ENCODE measurements around the gene RNF208.
"Not testable (repeated sequence)": the region's sequence is repeated elsewhere in the genome, so short reads cannot be mapped to it uniquely, and the experiment has no call there.

Gene RNF208

DNA sequence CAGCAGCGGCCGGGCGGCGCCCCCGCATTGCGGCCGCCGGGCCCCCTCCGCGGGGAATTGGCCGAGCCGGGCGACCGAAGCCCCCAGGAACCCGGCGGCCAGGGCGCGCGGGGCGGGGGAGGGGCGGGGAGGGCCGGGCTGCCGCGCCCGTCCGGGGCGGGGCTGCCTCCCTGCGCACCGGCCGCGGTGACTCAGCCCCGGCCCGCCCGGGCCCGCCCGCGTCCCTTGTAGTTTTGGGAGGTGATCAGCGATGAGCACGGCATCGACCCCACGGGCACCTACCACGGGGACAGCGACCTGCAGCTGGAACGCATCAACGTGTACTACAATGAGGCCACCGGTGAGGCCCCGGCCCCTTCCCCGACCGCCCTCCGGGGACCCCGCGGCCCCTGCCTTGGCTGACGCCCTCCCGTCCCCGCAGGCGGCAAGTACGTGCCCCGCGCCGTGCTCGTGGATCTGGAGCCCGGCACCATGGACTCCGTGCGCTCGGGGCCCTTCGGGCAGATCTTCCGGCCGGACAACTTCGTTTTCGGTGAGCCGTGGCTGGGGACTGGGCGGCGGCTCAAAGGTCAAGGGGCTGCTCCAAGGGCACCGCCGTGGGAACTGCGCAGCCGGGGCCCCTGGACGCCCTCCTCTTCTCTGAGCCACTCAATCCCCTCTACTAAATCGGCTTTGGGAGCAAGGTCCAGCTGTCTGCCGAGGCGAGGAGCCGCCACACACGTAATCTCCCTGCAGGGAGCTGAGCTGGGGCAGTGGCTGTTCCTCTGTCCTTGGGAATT is 19.6 kb upstream of the RNF208 start:
- Histone ChIP-seq H3K27me3 (ENCODE audit: insufficient read depth, low read length) (0 out of 2 replicates have a peak, but pooled peaks cover 6% of the 10 kb centered on the region), H2AFZ (ENCODE audit: low read length) (no peak overlapping the region), H3K27ac (ENCODE audit: low read depth, low read length, poor library complexity, severe bottlenecking) (no peak overlapping the region), H3K9me2 (ENCODE audit: low read depth, low read length) (no peaks in the 10 kb centered on the region), H3K9ac (ENCODE audit: low read length) (peak overlapping the region; percentile 99), H3K9me3 (ENCODE audit: low read length) (no peaks in the 10 kb centered on the region), H4K20me1 (ENCODE audit: insufficient read depth, low read length) (no peaks in the 10 kb centered on the region), H3K36me3 (ENCODE audit: insufficient read depth, low read length) (peaks cover 28% of the 10 kb centered on the region), H3F3A (ENCODE audit: insufficient read depth, low read length) (no peaks in the 10 kb centered on the region), H3K79me2 (ENCODE audit: insufficient read depth, low read length) (peaks cover 6% of the 10 kb centered on the region; the same call in 1 of the 2 replicates), H3K4me2 (ENCODE audit: low read length) (peak overlapping the region; percentile 100), H3K4me1 (ENCODE audit: insufficient read depth, low read length, severe bottlenecking) (peaks cover 36% of the 10 kb centered on the region), H3K4me3 (ENCODE audit: low read depth, low read length, poor library complexity, severe bottlenecking) (peak overlapping the region; percentile 100)
- no peak for TF ChIP-seq EZH2 (IDR thresholded peaks at IDR 0.05; ENCODE audit: borderline replicate concordance, low read length)
- TF ChIP-seq, protein P1, sequence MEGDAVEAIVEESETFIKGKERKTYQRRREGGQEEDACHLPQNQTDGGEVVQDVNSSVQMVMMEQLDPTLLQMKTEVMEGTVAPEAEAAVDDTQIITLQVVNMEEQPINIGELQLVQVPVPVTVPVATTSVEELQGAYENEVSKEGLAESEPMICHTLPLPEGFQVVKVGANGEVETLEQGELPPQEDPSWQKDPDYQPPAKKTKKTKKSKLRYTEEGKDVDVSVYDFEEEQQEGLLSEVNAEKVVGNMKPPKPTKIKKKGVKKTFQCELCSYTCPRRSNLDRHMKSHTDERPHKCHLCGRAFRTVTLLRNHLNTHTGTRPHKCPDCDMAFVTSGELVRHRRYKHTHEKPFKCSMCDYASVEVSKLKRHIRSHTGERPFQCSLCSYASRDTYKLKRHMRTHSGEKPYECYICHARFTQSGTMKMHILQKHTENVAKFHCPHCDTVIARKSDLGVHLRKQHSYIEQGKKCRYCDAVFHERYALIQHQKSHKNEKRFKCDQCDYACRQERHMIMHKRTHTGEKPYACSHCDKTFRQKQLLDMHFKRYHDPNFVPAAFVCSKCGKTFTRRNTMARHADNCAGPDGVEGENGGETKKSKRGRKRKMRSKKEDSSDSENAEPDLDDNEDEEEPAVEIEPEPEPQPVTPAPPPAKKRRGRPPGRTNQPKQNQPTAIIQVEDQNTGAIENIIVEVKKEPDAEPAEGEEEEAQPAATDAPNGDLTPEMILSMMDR (IDR thresholded peaks at IDR 0.05; ENCODE audit: low read length): no peak

DNA sequence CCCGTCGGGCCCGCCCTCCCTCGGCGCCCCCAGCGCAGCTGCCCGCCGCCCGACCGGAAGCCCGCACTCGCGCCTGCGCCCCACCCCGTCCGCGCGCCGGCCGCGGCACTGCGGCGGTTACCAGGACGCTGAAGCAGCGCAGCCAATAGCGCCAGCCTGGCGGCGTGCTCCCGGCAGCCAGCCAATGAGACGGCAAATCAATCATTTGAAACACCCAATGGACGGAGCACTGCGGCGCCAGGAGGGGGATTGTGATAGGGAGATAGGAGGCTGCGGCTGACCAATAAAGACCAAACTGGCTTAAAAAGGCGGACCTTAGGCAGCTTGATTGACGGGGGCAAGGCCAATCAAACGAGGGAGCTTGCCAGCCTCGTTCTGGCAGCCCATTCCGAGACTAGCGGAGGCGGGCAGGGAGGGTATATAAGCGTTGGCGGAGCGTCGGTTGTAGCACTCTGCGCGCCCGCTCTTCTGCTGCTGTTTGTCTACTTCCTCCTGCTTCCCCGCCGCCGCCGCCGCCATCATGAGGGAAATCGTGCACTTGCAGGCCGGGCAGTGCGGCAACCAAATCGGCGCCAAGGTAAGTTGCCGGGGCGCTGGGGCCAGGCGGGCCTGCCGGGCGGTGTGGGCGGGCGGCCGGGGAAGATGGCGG is 18.9 kb upstream of the RNF208 start, which contains the start of gene TUBB4B:
TSS of gene TUBB4B (plus strand) at position 447 of the 649 bp plus-strand sequence. CDS start at position 521, 74 bp downstream.
- H3K79me2 ChIP-seq (ENCODE audit: insufficient read depth, low read length): peaks cover 6% of the 10 kb centered on the region; the same call in 1 of the 2 replicates

DNA sequence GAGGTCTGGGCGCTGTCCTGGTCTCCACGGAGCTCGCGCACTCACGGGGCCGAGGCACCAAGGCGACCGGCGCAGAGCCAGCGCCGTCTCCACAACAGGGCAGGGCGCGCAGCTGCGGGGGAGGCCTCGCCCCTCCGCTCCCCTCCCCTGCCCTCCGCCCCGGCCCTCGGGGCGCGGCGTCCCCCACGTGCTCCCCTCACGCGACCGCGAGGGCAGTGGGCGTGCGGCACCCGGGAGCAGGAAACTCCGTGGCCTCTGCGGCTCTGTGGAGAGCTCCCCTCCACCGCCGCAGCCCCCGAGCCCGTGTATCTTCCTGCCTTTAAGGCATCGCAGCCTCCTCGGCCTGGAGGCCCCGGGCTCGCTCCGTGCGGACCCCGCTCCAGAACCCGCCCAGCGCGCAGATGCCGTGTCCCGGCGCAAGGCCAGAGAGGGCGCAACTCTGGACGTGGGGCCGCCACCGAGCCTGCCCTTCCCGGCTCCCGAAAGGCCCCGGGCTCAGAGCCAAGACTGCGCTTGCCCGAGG is 18.3 kb upstream of the RNF208 start:
- Histone ChIP-seq H3K9me2 (ENCODE audit: low read depth, low read length) (no peaks in the 10 kb centered on the region), H3K36me3 (ENCODE audit: insufficient read depth, low read length) (peaks cover 28% of the 10 kb centered on the region), H3F3A (ENCODE audit: insufficient read depth, low read length) (no peaks in the 10 kb centered on the region), H3K27ac (ENCODE audit: low read depth, low read length, poor library complexity, severe bottlenecking) (peak overlapping the region; percentile 67), H3K27me3 (ENCODE audit: insufficient read depth, low read length) (0 out of 2 replicates have a peak, but pooled peaks cover 4% of the 10 kb centered on the region), H3K4me2 (ENCODE audit: low read length) (peak overlapping the region; percentile 66), H2AFZ (ENCODE audit: low read length) (no peak overlapping the region), H4K20me1 (ENCODE audit: insufficient read depth, low read length) (no peaks in the 10 kb centered on the region), H3K9me3 (ENCODE audit: low read length) (no peaks in the 10 kb centered on the region), H3K4me3 (ENCODE audit: low read depth, low read length, poor library complexity, severe bottlenecking) (peak overlapping the region; percentile 73), H3K4me1 (ENCODE audit: insufficient read depth, low read length, severe bottlenecking) (peaks cover 38% of the 10 kb centered on the region), H3K79me2 (ENCODE audit: insufficient read depth, low read length) (peaks cover 6% of the 10 kb centered on the region; the same call in 1 of the 2 replicates), H3K9ac (ENCODE audit: low read length) (peak overlapping the region; percentile 86)
- TF ChIP-seq EZH2 (IDR thresholded peaks at IDR 0.05; ENCODE audit: borderline replicate concordance, low read length): no peak
- TF ChIP-seq, protein P1 (IDR thresholded peaks at IDR 0.05; ENCODE audit: low read length): no peak; the same call in 1 of the 2 replicates

More for the DNA sequence above, 18.9 kb upstream of the RNF208 start, which contains the start of gene TUBB4B:
- Histone ChIP-seq H4K20me1 (ENCODE audit: insufficient read depth, low read length) (no peaks in the 10 kb centered on the region), H3K4me2 (ENCODE audit: low read length) (peak within 1 kb of the TSS; percentile 100), H3F3A (ENCODE audit: insufficient read depth, low read length) (no peaks in the 10 kb centered on the region), H3K27me3 (ENCODE audit: insufficient read depth, low read length) (0 out of 2 replicates have a peak, but pooled peaks cover 6% of the 10 kb centered on the region), H3K4me3 (ENCODE audit: low read depth, low read length, poor library complexity, severe bottlenecking) (peak within 1 kb of the TSS; percentile 100), H3K9me3 (ENCODE audit: low read length) (no peaks in the 10 kb centered on the region), H3K36me3 (ENCODE audit: insufficient read depth, low read length) (peaks cover 28% of the 10 kb centered on the region), H3K9me2 (ENCODE audit: low read depth, low read length) (no peaks in the 10 kb centered on the region), H3K4me1 (ENCODE audit: insufficient read depth, low read length, severe bottlenecking) (peaks cover 38% of the 10 kb centered on the region), H2AFZ (ENCODE audit: low read length) (no peak within 1 kb of the TSS), H3K27ac (ENCODE audit: low read depth, low read length, poor library complexity, severe bottlenecking) (peak within 1 kb of the TSS; percentile 67), H3K9ac (ENCODE audit: low read length) (peak within 1 kb of the TSS; percentile 99)
- no peak for TF ChIP-seq EZH2 (IDR thresholded peaks at IDR 0.05; ENCODE audit: borderline replicate concordance, low read length)
- TF ChIP-seq, protein P1 (IDR thresholded peaks at IDR 0.05; ENCODE audit: low read length): no peak

DNA sequence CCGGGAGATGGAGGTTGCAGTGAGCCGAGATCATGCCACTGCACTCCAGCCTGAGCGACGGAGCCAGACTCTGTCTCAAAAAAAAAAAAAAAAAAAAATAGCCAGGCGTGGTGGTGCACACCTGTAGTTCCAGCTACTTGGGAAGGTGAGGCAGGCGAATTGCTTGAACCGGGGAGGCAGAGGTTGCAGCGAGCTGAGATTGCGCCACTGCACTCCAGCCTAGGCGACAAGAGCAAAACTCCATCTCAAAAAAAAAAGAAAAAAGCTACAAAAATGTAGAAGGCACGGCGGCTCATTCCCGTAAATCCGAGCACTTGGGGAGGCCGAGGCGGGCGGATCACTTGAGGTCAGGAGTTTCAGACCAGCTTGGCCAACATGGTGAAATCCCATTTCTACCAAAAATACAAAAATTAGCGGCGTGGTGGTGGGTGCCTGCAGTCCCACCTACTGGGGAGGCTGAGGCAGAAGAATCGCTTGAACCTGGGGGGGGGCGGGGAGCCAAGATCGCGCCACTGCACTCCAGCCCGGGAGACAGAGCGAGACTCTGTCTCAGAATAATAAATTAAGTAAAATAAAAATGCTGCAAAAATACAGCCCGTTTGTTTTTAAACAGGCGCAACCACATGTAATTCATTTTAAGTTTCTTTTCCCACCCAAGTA is 17.6 kb upstream of the RNF208 start:
- Histone ChIP-seq H3K27ac (ENCODE audit: low read depth, low read length, poor library complexity, severe bottlenecking) (peak overlapping the region; percentile 67), H3K9ac (ENCODE audit: low read length) (peak overlapping the region; percentile 86), H3K36me3 (ENCODE audit: insufficient read depth, low read length) (peaks cover 28% of the 10 kb centered on the region), H3K4me3 (ENCODE audit: low read depth, low read length, poor library complexity, severe bottlenecking) (peak overlapping the region; percentile 73), H3K4me2 (ENCODE audit: low read length) (peak overlapping the region; percentile 66), H3K4me1 (ENCODE audit: insufficient read depth, low read length, severe bottlenecking) (peaks cover 38% of the 10 kb centered on the region)
- H3F3A ChIP-seq (ENCODE audit: insufficient read depth, low read length); H3K9me2 ChIP-seq (ENCODE audit: low read depth, low read length); H3K79me2 ChIP-seq (ENCODE audit: insufficient read depth, low read length); H2AFZ ChIP-seq (ENCODE audit: low read length); H4K20me1 ChIP-seq (ENCODE audit: insufficient read depth, low read length); H3K27me3 ChIP-seq (ENCODE audit: insufficient read depth, low read length); H3K9me3 ChIP-seq (ENCODE audit: low read length): not testable (repeated sequence)
